HepG2 (cell line): Measurements from ENCODE around the gene SGPL1.

ENCODE experiments used
- PLSCR1 ChIP-seq: sonication (generic); formaldehyde crosslinking; IDR thresholded peaks from 2 replicates; pipeline ENCODE4 v1.5.0; 2020; ENCODE audit warnings: missing genetic modification reagents, mild to moderate bottlenecking, borderline replicate concordance
- ZBTB33 ChIP-seq: sonication (generic); formaldehyde crosslinking; IDR thresholded peaks from 2 replicates; pipeline ENCODE4 v1.4.0; 2020; ENCODE audit warnings: missing genetic modification reagents
- ZNF224 ChIP-seq: sonication (generic); formaldehyde crosslinking; IDR thresholded peaks from 2 replicates; pipeline ENCODE4 v1.5.0; 2020; ENCODE audit warnings: mild to moderate bottlenecking, missing genetic modification reagents
- TF ChIP-seq, protein P1 (sequence below): sonication (generic); formaldehyde crosslinking; IDR thresholded peaks from 2 replicates; pipeline ENCODE4 v1.4.0; 2020; ENCODE audit warnings: missing genetic modification reagents

DNA sequence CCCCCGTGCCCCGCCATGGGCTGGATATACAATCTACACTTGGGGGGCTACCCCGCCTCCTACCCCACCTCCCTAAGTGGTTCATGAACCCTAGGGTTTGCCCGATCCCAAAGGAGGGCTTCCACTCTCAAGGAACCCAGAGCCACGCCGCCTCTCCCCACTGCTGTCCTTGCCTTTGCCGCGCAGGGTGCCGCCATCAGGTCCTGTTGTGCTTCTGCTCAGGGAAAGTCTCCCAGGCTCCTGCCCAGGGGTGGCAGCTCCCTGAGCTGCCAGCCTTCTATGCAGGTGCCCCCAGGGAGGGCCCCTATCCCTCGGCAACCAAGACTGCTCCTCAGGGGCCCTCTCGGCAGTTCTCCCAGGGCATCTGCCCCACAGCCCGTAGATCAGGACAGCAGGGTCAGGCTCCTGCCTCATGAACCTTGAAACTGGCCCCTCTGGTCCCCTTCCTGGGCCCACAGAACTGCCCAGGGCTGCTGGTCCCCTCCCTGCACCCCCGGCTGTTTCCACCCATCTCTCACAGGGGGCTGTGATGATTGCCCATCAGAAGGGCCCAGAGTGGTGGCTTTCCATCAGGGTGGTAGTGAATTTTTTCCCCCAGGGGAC, 85.6 kb downstream of the SGPL1 start:
- no peak for TF ChIP-seq ZNF224 (CRISPR knock-in tag)
- TF ChIP-seq, protein P1, sequence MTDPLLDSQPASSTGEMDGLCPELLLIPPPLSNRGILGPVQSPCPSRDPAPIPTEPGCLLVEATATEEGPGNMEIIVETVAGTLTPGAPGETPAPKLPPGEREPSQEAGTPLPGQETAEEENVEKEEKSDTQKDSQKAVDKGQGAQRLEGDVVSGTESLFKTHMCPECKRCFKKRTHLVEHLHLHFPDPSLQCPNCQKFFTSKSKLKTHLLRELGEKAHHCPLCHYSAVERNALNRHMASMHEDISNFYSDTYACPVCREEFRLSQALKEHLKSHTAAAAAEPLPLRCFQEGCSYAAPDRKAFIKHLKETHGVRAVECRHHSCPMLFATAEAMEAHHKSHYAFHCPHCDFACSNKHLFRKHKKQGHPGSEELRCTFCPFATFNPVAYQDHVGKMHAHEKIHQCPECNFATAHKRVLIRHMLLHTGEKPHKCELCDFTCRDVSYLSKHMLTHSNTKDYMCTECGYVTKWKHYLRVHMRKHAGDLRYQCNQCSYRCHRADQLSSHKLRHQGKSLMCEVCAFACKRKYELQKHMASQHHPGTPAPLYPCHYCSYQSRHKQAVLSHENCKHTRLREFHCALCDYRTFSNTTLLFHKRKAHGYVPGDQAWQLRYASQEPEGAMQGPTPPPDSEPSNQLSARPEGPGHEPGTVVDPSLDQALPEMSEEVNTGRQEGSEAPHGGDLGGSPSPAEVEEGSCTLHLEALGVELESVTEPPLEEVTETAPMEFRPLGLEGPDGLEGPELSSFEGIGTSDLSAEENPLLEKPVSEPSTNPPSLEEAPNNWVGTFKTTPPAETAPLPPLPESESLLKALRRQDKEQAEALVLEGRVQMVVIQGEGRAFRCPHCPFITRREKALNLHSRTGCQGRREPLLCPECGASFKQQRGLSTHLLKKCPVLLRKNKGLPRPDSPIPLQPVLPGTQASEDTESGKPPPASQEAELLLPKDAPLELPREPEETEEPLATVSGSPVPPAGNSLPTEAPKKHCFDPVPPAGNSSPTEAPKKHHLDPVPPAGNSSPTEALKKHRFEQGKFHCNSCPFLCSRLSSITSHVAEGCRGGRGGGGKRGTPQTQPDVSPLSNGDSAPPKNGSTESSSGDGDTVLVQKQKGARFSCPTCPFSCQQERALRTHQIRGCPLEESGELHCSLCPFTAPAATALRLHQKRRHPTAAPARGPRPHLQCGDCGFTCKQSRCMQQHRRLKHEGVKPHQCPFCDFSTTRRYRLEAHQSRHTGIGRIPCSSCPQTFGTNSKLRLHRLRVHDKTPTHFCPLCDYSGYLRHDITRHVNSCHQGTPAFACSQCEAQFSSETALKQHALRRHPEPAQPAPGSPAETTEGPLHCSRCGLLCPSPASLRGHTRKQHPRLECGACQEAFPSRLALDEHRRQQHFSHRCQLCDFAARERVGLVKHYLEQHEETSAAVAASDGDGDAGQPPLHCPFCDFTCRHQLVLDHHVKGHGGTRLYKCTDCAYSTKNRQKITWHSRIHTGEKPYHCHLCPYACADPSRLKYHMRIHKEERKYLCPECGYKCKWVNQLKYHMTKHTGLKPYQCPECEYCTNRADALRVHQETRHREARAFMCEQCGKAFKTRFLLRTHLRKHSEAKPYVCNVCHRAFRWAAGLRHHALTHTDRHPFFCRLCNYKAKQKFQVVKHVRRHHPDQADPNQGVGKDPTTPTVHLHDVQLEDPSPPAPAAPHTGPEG, result no peak
- no peak for TF ChIP-seq PLSCR1
- no peak for TF ChIP-seq ZBTB33
